Measurements from ENCODE around the gene CLEC16A.

Gene CLEC16A

DNA sequence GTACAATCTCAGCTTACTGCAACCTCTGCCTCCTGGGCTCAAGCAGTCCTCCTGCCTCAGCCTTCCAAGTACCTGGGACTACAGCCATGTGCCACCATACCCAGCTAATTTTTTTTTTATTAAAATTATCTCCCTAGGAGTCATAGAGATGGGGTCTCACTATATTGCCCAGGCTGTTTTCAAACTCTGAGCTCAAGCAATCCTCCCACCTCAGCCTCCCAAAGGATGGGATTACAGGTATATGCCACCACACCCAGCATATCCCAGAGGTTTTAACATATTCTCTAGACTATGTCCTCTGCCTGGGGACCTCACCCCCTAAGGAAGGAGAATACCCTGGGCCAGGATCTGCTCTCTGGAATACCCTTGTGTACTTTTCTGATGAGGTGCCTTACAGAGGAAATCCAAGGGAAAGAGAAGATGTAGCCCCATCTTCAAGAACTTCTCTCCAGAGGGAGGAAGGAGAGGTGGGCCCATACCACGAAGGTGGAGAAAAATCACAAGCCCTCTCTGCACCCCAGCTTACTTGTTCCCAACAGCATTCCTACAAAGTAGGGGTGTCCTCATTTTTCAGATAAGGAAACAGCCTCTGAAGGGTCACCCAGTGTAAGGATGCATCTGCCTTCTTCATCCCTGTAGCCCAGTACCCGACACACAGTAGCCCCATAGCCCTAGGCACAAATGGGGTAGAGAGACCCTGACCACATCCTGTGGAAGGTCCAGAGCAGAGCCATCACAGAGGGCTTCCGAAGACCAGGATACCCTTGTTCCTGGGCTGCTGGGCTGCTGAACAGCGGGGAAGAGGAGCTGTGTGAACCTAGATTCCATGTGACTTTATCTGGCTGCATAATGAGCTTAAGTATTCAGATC lies 160.0 kb downstream of the CLEC16A start:
- DNase-seq, result no peak

DNA sequence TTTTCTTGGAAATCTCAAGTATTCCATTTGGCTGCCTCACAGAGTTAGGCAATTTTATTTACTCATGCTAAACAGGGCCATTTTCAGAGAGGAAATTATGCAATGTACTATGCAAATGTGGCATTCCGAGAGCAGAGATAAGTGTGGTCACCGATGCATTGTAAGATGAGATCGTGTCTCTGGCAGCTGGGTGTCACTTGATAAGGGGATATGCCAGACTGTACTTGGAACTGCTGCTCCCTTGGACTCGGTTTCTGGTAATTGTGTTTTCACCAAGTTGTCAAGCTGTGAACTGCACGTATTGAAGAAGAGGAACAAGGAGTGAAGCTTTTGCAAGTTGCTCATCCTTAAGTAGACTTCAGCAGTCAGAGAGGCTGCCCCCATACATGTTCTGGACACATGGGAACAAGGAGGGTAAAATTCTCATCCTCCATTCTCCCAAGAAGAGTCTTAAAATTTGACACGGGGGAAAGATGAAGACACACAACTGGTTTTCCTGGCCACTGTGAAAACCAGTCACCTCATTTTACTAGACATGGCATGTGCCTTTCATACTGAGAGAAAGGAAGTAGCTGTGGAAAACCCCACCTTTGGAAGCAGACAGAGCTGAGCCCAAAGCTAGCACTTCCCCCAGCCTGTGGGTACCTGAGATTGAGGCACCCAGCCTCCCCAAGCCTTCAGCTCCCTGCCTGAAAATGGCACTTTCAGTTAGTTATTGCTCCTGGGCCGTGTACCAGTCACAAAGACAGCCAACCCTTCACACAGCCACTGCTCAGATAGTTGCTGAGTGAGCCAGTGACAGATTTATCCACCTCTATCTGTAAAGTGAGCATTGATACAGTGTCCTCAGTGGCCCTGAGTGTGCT lies 160.9 kb downstream of the CLEC16A start:
- DNase-seq, result peak; percentile 97

DNA sequence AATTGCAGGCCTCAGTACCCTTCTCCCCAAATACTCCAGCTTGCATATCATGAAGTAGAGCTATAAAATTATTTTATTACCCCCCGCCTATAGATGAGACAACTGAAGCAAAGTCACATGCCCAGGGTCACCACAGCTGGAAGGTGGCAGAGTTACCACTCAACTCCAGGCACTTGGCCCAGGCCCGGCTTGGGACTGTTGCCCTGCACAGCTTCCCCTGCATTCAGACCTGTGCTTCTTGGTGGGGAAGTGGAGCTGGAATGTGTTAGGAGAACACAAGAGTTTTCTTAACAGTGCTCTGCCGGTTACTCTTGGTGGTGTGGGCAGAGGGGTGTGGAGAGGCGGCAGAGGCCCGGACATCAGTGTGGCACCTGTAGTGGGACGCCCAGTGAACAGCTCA lies 162.4 kb downstream of the CLEC16A start:
- no peak for DNase-seq

DNA sequence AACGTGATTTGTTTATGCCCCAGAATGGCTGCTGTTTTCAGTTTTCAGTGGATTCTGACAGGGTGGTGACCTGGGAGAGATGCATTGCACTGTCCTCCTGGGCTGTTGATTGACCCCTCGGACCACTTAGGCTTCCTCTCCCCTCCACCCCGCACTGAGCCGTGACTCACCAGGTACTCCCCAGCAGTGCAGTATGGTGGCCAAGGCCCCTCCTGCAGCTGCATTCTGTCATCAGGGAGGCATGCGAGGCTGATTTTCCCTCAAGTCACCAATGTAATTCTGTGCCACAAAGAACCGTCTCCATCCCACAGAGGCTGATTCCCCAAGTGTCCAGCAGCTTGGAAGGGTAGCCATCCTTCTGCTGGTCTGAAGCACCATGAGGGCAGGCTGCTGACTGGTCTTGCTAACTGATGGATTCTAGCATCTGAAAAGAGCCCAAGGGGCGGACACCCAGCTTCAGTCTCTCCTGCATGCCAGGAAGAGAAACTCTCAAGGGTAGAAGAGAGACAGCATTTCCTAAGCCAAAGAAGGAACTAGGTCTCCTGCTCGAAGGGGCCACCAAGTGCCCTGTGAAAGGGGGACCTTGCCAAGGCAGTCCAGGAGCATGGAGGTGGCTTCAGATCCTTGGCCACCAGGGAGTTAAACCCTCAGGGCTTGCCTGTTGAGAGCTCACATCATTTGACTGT lies 163.6 kb downstream of the CLEC16A start:
- no peak for DNase-seq

DNA sequence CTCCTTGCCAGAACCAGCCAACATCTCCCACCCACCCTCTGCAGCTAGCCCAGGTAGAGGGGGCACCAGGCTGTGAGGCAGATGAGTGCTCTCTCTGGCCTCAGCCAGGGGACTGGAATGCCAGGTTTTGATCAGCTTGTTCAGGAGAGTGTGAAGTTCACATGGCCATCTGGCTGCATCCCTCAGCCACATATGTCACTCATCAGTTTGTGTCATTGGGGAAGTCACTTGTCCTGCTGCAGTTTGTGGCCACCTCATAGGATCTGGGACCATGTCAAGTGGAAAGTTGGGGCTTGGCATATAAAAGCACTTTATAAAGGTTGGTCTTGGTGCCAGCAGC lies 164.1 kb downstream of the CLEC16A start:
- no peak for DNase-seq

DNA sequence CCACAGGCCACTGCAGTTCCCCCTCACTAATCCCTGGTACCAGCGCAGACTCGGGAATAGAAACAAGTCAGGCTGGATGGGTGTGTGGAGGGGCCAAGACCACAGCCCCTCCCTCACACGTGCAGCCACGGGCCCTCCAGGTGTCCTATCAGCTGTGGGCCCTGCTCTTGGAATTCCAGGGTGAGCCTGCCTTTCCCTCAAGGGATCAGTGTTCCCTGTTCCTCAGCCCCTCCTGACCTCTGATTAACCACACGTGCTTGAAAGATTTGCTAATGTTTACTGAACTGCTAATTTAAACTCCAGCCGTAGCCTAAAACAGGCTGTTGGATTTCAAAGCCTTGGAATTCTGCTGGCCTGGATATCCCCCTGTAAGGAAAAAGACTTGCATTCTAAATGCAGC lies 165.2 kb downstream of the CLEC16A start:
- DNase-seq, result no peak

DNA sequence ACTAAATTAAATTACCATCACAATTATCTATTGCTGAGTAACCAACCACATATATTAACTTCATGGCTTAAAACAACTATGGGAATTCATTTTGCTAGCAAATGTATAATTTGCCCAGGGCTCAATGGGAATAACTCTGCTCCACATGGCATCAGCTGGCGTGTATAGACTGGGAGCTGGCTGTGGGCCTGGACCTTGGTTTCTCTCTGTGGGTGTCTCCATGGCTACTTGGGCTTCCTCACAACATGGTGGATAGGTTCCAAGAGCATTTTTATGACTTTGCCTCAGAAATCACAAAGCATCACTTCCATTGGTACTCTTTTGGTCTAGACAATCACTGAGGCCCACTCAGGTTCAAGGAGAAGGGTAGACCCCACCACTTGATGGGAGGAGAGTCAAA lies 166.8 kb downstream of the CLEC16A start:
- DNase-seq, result no peak

DNA sequence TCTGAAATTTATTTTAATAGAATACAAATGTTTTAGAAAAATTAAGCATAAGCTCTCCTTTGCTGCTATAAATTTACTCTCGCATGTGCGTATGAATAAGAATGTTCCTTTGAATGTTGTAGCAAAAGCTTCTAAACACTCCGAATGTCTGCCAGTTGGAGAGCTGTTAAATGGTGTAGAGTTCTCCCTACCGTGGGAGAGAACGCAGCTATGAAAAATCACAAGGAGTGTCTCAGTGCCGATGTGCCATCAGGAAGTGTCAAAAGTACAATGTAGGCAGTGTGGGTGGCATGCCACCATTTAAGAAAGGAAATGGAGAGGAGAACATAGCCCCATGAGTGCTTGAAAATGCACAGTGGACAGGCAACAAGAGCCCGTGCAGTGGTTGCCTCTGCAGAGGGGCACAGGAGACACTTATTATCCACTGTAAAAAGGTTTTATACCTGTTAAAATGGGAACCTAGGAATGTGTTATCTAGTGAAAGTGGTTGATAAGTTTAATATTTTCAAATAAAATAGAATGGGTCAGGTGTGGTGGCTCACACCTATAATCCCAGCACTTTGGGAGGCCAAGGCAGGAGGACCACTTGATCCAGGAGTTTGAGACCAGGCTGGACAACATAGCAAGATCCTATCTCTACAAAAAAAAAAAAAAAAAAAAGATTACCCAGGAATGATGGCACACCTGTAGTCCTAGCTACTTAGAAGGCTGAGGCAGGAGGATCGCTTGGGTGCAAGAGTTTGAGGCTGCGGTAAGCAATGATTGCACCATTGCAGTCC lies 167.7 kb downstream of the CLEC16A start:
- DNase-seq, result no peak

DNA sequence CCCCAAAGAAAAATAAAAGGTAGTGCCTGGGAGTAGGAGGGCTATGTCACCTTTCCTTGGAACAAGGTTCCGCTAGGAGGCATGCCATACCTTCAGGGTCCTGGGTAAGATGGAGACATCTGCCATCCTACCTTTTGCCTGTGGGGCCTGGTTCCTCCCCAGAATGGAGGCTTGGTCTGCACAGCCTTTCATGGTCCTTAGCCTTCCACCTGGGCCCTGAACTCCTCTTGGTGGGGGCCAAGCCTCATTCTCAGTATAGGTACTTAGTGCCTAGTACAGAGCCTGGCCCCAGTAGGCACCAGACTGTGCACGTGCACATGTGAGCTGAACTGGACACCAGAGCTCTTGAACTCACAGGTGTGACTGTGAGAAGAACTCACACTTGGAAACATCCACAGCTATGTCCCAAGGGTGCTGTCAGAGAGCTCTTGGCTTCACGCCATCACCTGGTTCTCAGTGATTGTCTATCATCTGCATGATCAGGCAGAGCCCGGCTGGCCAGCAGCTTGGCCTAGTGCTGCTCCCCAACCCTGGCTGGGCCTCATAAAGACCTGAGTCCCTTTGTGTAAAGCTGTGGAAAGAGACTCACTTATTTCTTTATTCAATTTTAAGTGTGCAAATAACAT lies 168.5 kb downstream of the CLEC16A start:
- peak; percentile 30 to 81 for DNase-seq

DNA sequence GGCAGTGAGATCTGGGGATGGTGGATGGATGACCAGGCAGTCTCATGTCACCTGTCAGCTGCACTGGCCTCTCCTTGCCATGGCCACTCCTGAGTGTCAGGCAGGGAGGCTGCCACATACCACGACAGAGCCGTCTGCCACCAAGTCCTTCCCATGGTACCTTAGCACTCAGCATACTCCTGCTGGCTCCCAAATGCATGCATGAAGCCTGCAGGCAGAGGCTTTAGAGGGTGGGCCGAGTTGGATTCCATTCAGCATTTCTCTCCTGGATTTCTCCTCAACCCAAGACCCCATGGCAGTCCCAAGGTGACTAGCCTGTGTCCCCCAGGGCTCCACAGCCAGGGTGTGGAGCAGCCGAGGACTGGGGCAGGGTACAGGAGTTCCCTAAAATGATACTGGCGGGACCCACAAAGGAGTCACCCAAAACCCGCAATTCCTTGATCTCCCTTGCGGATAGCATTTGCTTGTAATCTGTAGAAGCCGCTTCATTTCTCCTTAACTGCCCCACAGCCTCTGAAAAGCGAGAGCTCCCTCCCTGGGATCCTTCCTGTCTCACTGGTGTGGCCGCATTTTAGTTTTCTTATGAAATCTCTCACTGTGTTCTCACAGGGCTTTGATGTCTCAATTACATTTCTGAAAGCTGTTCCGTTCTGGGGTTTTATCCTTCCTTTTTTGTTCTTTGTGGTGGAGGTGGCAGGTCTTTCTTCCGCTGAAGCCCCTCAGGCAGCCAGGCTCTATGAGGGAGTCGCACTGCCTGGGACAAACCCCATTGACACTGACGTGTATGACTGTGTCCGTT lies 170.2 kb downstream of the CLEC16A start:
- no peak for DNase-seq

DNA sequence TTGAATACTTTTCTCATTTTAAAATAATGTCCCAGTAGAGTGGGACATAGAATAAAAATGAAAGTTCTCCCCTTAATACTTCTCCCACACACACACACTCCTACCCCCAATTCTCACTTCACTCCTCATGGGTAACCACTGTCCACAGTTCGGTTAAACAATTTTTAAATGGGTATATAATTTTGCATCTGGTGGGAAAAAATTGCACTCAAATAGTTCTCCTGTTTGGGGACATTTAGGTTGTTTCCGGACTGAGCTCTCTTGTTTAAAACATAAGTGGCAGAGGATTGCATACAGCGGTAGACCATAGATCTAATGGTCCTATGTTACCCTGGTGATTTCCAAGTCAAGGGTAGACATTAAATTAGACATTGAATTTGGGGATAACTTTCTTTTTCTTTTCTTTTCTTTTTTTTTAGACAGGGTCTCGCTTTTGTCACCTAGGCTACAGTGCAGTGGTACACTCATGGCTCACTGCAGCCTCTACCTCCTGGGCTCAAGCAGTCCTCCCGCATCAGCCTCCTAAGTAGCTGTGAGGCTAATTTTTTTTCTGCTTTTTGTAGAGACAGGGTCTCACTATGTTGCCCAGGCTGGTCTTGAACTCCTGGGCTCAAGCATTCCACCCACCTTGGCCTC lies 173.3 kb downstream of the CLEC16A start:
- no peak for DNase-seq

DNA sequence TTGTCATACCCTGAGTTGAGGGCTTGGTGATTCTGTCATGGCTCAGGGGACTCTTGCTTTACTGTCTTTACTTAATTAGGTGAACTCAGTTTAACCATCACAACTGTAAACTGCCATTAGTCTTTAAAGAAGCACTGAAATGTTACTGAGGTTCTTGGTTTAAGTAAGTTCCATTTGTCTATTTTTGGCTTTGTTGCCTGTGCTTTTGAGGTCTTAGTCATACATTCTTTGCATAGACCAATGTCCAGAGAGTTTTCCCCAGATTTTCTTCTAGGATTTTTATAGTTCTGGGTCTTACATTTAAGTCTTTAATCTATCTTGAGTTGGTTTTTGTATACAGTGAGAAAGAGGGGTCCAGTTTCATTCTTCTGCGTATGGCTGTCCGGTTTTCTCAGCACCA lies 174.1 kb downstream of the CLEC16A start:
- DNase-seq, result no peak

DNA sequence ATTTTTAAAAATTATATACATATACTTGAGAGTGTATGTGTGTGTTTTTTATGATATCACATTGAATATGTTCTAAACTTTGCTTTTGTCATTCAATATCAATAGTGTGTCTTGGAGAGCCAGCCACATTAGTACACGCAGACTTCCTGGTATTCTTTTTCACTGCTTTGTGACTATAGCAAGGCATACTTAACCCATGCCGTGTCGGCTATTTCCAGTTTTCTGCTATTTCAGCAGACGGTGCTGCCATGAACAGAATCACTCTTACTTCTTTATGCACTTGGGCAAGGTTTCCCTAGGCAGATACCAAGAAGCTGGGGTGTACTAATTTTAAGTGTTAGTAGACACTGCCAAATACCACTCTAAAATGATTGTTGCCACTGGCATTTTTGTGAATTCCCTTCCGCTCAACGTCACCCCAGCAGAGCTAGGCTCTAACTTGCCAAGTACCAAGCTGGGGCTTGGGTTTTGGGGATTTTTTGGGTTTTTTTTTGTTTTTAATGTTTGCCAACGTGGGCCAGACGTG lies 176.8 kb downstream of the CLEC16A start:
- no peak for DNase-seq

DNA sequence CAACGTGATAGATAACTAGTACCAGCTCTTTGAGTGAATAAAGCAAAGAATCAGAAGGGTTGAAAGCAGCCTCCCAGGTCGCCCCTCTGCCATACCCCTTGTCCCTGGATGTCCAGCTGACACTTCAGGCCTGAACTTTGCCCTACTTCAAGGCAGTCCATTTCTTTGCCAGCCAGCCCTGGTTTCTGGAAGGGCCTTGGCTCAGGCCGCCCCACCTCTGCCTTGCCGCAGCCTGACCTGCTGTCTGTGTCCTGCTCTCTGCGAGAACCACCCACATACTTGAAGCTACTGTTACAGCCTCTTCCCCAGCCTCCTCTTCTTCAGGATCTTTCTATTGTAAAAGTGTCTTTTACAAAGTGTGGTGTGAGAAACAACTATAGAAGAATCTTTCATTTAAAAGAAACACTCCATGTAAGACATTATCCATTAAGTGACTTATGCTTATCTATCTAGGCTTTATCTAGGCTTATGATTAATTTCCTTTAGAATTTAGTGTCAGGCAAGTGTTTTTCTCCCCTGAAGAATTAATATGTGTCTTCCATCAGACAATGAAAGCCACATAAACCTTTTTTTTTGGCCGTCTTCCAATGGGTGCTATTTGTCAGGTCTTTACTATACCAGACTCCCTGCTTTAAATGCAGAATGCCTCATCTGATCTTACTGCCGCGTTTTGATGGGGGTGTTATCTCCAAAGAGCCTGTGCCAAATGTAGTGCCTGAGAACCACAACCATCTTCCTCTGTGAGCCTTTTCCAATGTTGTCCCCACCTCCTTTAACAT lies 177.7 kb downstream of the CLEC16A start:
- no peak for DNase-seq

DNA sequence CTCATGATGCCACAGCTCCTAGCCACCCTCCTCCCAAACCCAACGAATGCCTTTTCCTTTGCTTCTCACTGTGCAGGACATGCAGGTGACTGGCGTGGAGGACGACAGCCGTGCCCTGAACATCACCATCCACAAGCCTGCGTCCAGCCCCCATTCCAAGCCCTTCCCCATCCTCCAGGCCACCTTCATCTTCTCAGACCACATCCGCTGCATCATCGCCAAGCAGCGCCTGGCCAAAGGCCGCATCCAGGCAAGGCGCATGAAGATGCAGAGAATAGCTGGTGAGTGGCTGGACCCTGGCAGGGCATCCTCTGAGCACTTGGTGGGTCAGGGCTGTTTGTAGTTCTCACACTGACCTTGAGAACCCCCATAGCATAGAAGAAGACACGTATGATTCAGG lies 179.3 kb downstream of the CLEC16A start:
- no peak for DNase-seq

DNA sequence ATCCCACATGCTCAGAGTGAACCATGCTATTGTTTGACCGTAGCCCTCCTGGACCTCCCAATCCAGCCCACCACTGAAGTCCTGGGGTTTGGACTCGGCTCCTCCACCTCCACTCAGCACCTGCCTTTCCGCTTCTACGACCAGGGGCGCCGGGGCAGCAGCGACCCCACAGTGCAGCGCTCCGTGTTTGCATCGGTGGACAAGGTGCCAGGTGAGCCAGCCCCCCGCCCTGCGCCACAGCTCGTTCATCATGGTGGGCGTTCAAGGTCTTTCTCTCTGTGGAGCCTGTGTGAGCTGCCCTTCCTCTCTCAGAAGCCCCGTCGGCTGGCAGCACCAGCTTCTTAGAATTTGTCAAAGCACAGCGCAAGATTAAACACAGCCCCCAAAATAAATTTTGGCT lies 181.6 kb downstream of the CLEC16A start:
- DNase-seq, result no peak

DNA sequence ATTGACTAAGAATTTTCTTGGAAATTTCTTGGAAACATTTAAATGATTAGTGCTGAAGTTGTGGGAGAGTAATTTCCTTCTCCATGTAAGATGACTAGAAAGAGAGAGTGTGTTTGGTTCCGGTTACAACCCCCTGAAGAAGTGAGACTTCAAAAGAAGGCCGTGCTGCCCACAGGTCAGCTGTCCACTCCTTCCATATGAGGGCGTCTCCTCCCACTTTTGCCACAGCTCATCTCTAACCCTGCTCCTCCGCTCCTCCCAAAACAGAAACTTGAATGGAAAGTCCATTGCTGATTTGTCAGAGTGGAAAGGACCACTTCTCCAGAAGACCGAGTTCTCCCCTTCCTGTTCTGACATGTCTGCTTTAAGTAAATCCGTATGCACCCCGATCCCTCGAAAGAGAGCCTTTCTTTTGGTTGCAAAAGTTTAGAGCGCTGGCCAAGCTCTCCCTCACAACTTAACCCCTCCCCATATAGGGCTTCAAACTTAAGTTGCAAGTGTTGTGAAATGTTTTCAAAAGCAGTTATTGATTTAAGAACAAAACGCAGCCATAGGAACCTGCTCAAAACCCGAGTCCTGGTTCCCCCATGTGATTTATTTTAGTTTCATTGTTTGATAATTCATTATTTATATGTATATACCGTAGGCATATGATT lies 182.2 kb downstream of the CLEC16A start:
- no peak for DNase-seq

DNA sequence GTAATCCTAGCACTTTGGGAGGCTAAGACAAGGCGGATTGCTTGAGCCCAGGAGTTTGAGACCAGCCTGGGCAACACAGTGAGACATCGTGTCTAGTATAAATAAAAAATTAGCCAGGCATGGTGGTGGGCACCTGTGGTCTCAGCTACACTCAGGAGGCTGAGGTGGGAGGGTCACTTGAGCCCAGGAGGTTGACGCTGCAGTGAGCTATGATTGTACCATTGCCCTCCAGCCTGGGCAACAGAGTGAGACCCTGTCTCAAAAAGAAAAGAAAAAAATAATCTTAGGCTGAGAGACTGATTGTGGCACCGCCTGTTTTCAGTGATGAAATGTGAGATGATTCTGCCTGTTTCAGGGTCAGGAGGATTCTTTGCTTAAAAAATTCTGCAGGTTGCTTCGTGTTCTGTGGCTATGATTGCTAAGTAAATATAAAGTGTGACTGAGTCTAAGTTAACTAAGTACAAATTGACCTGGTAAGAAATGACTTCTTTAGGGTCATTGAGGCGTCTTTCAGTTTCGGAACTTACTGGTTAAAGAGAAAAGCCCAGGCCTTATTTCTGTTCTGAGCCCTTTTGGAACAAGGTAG lies 183.3 kb downstream of the CLEC16A start:
- DNase-seq, result no peak

Measured in NCI-H526 (cell line).